GM23338 (cell line): Measurements from ENCODE around the gene SLC2A13. TPM values are rescaled to one million over a fixed set of nuclear protein-coding genes. Genes with fewer than 3 reads are reported as not detected.

Experiments
- ATAC-seq: fragments of 200-7000 bp; cut with Tn5 transposase; 3 replicates; pipeline ENCODE4 v1.9.1; 2020
- DNase-seq: peaks from one replicate; pipeline ENCODE4 v3.0.0-alpha.2; 2015; ENCODE audit warnings: low spot score
- H2AFZ ChIP-seq: fragments of 200-600 bp; sonication (generic); 2 replicates; pipeline ENCODE4 v1.8.0; 2016; ENCODE audit warnings: antibody characterized with exemption, mild to moderate bottlenecking, moderate library complexity
- H3F3A ChIP-seq: fragments of 200-600 bp; sonication (generic); replicated peaks from 2 replicates; pipeline ENCODE4 v1.8.0; 2017; ENCODE audit warnings: antibody characterized with exemption, mixed run types, low read depth
- H3K27ac ChIP-seq: fragments of 200-600 bp; sonication (generic); 2 replicates; pipeline ENCODE4 v1.6.1; 2016; ENCODE audit warnings: low read depth
- H3K27me3 ChIP-seq: fragments of 200-600 bp; sonication (generic); 2 replicates; pipeline ENCODE4 v1.8.0; 2016; ENCODE audit warnings: mild to moderate bottlenecking, mixed run types, moderate library complexity; ENCODE audit not compliant: insufficient read depth
- H3K36me3 ChIP-seq: fragments of 200-600 bp; sonication (generic); 2 replicates; pipeline ENCODE4 v1.8.0; 2016; ENCODE audit warnings: mild to moderate bottlenecking; ENCODE audit not compliant: insufficient read depth
- H3K4me1 ChIP-seq: fragments of 200-600 bp; sonication (generic); 2 replicates; pipeline ENCODE4 v1.8.0; 2016; ENCODE audit warnings: mild to moderate bottlenecking, moderate library complexity; ENCODE audit not compliant: insufficient read depth
- H3K4me2 ChIP-seq: fragments of 200-600 bp; sonication (generic); 2 replicates; pipeline ENCODE4 v1.7.1; 2017; ENCODE audit warnings: mixed run types
- H3K4me3 ChIP-seq: fragments of 200-600 bp; sonication (generic); 2 replicates; pipeline ENCODE4 v1.6.1; 2016; ENCODE audit warnings: mixed run types
- H3K79me2 ChIP-seq: fragments of 200-600 bp; sonication (generic); replicated peaks from 2 replicates; pipeline ENCODE4 v1.8.0; 2017; ENCODE audit warnings: mild to moderate bottlenecking; ENCODE audit not compliant: insufficient read depth
- H3K9me2 ChIP-seq: fragments of 200-600 bp; sonication (generic); 2 replicates; pipeline ENCODE4 v1.8.0; 2017; ENCODE audit not compliant: insufficient read depth
- H4K20me1 ChIP-seq: fragments of 200-600 bp; sonication (generic); replicated peaks from 2 replicates; pipeline ENCODE4 v1.8.0; 2017; ENCODE audit warnings: mild to moderate bottlenecking; ENCODE audit not compliant: insufficient read depth
- H3K27ac Mint-ChIP-seq: 2 replicates; pipeline ENCODE4 v1.8.0; 2020; ENCODE audit warnings: inconsistent platforms, mild to moderate bottlenecking, moderate library complexity, mixed read lengths
- H3K27me3 Mint-ChIP-seq: 3 replicates; pipeline ENCODE4 v1.8.0; 2022; ENCODE audit warnings: low read depth, mild to moderate bottlenecking, moderate library complexity, mixed read lengths, inconsistent platforms; ENCODE audit not compliant: insufficient read depth, poor library complexity
- H3K36me3 Mint-ChIP-seq: 3 replicates; pipeline ENCODE4 v1.8.0; 2021; ENCODE audit warnings: low read depth, mild to moderate bottlenecking, inconsistent platforms, moderate library complexity, mixed read lengths
- H3K4me1 Mint-ChIP-seq: 3 replicates; pipeline ENCODE4 v1.8.0; 2020; ENCODE audit warnings: mild to moderate bottlenecking, inconsistent platforms, mixed read lengths
- H3K4me3 Mint-ChIP-seq: 3 replicates; pipeline ENCODE4 v1.8.0; 2021; ENCODE audit warnings: moderate library complexity, mild to moderate bottlenecking, inconsistent platforms, mixed read lengths
- H3K9me3 Mint-ChIP-seq: 3 replicates; pipeline ENCODE4 v1.8.0; 2020; ENCODE audit warnings: moderate library complexity, mild to moderate bottlenecking, inconsistent platforms, mixed read lengths
- CREB1 ChIP-seq: fragments of 250-450 bp; sonication (Bioruptor Pico); IDR thresholded peaks from 2 replicates; pipeline ENCODE4 v1.5.0; 2020; ENCODE audit warnings: low read depth, mild to moderate bottlenecking, moderate library complexity
- ETS1 ChIP-seq: IDR thresholded peaks from 2 replicates; pipeline ENCODE4 v1.6.1; 2016; ENCODE audit warnings: antibody characterized with exemption
- EZH2 ChIP-seq: fragments of 200-600 bp; sonication (generic); IDR thresholded peaks from one replicate; pipeline ENCODE4 v1.8.0; 2017; ENCODE audit warnings: antibody characterized with exemption, mild to moderate bottlenecking, low read depth; ENCODE audit not compliant: unreplicated experiment
- EZH2phosphoT487 ChIP-seq: fragments of 200-600 bp; sonication (generic); IDR thresholded peaks from one replicate; pipeline ENCODE4 v1.8.1; 2018; ENCODE audit warnings: antibody characterized with exemption; ENCODE audit not compliant: unreplicated experiment
- JUNB ChIP-seq: IDR thresholded peaks from one replicate; pipeline ENCODE4 v1.6.1; 2016; ENCODE audit warnings: antibody characterized with exemption; ENCODE audit not compliant: unreplicated experiment
- NANOG ChIP-seq: IDR thresholded peaks from 2 replicates; pipeline ENCODE4 v1.6.1; 2016; ENCODE audit warnings: antibody characterized with exemption, borderline replicate concordance
- STAT1 ChIP-seq: IDR thresholded peaks from one replicate; pipeline ENCODE4 v1.6.1; 2016; ENCODE audit warnings: antibody characterized with exemption; ENCODE audit not compliant: unreplicated experiment
- ZNF114 ChIP-seq: fragments of 250-450 bp; sonication (Bioruptor Pico); IDR thresholded peaks from 2 replicates; pipeline ENCODE4 v1.5.0; 2020; ENCODE audit warnings: mild to moderate bottlenecking, moderate library complexity
- ZNF331 ChIP-seq: fragments of 250-450 bp; sonication (Bioruptor Pico); IDR thresholded peaks from 2 replicates; pipeline ENCODE4 v1.5.0; 2020; ENCODE audit warnings: low read depth, mild to moderate bottlenecking, moderate library complexity
- ZNF462 ChIP-seq: fragments of 250-450 bp; sonication (Bioruptor Pico); IDR thresholded peaks from 2 replicates; pipeline ENCODE4 v1.5.0; 2020; ENCODE audit warnings: mild to moderate bottlenecking, moderate library complexity
- polyA plus RNA-seq: library from polyadenylated mRNA; unstranded; fragments of >200 nt; fragmentation: Nextera tagmentation; extraction: Ambion mirVana; gene quantifications from 2 replicates; pipeline ENCODE4 v1.2.1, GENCODE V29; 2016
- total RNA-seq: library from RNA; depleted of rRNA; stranded (reverse); fragments of >200 nt; shearing (Covaris generic); gene quantifications from 2 replicates; pipeline ENCODE4 v1.2.3, GENCODE V29; 2014

SLC2A13 gene
- total and polyA plus RNA-seq, 2 experiments from 2014 or later = 6.8 to 22.7 TPM

- H3K4me1 Mint-ChIP-seq = peaks cover 5% of the 10 kb centered on the region
- no peaks in the 10 kb centered on the region for H3K9me2 ChIP-seq
- H3K36me3 ChIP-seq = no peaks in the 10 kb centered on the region
- no peak overlapping the region for H3K27ac Mint-ChIP-seq
- H3K36me3 Mint-ChIP-seq = no peaks in the 10 kb centered on the region
- H4K20me1 ChIP-seq = no peaks in the 10 kb centered on the region
- DNase-seq = no peak
- no peaks in the 10 kb centered on the region for H3K27me3 ChIP-seq
- H3K4me1 ChIP-seq = no peaks in the 10 kb centered on the region
- no peaks in the 10 kb centered on the region for H3K9me3 Mint-ChIP-seq
- no peak overlapping the region for H3K4me3 ChIP-seq
- H3K4me3 Mint-ChIP-seq = no peak overlapping the region
- TF ChIP-seq ZNF114 (CRISPR knock-in tag) = no peak
- no peaks in the 10 kb centered on the region for H3K79me2 ChIP-seq
- no peak overlapping the region for H3K4me2 ChIP-seq
- H3F3A ChIP-seq = no peaks in the 10 kb centered on the region
- H3K27me3 Mint-ChIP-seq = peaks cover 2% of the 10 kb centered on the region
- no peak for ATAC-seq
- no peak overlapping the region for H3K27ac ChIP-seq
- no peak overlapping the region for H2AFZ ChIP-seq
Observed at GRCh38 chr12:39846304-39846703, 259.6 kb downstream of the SLC2A13 start.

GRCh38 chr12:39840422-39840821, 265.5 kb downstream of the SLC2A13 start:
- Histone ChIP-seq H2AFZ (no peak overlapping the region), H3F3A (no peaks in the 10 kb centered on the region), H4K20me1 (no peaks in the 10 kb centered on the region), H3K4me1 (no peaks in the 10 kb centered on the region), H3K36me3 (no peaks in the 10 kb centered on the region), H3K79me2 (no peaks in the 10 kb centered on the region), H3K4me3 (no peak overlapping the region), H3K27me3 (no peaks in the 10 kb centered on the region), H3K9me2 (no peaks in the 10 kb centered on the region), H3K27ac (no peak overlapping the region), H3K4me2 (no peak overlapping the region)
- no peaks in the 10 kb centered on the region for H3K27me3 Mint-ChIP-seq
- TF ChIP-seq JUNB (no peak), ZNF462 (no peak), ETS1 (no peak), NANOG (no peak), EZH2phosphoT487 (no peak), STAT1 (no peak), ZNF331 (CRISPR knock-in tag) (no peak), CREB1 (CRISPR knock-in tag) (no peak), EZH2 (no peak)
- H3K4me1 Mint-ChIP-seq = no peaks in the 10 kb centered on the region
- ATAC-seq = no peak
- no peak overlapping the region for H3K27ac Mint-ChIP-seq
- DNase-seq = no peak
- no peaks in the 10 kb centered on the region; the same call in 2 of the 3 replicates for H3K9me3 Mint-ChIP-seq
- no peaks in the 10 kb centered on the region for H3K36me3 Mint-ChIP-seq
- H3K4me3 Mint-ChIP-seq = no peak overlapping the region
